Measurements from ENCODE around the gene LEMD2.

GRCh38 chr6:33807606-33808005, 18.7 kb upstream of the LEMD2 start:
- no peak for TF ChIP-seq CTCF (IDR thresholded peaks at IDR 0.05 in 8 of 11, conservative IDR thresholded peaks at IDR 0.05 in 3 of 11)
- TF ChIP-seq POLR2A (IDR thresholded peaks at IDR 0.05) = no peak
